Thyroid gland (tissue), 4 donors: ENCODE results near the gene LAMA2.

Experiments
- POLR2A ChIP-seq, 2 donors: fragments of 450-650 bp; IDR thresholded peaks; one replicate each; pipeline ENCODE4 v1.6.1; 2017; ENCODE audit warnings: antibody characterized with exemption in 2 of 2, mild to moderate bottlenecking in 2 of 2, moderate library complexity in 1 of 2
- TF ChIP-seq, protein P1 (sequence below), 6 experiments: fragments of 200-600 bp in 3 of 6; fragments of 450-650 bp in 3 of 6; sonication (generic) in 3 of 6; IDR thresholded peaks; one replicate each; pipeline ENCODE4 v1.5.1; 2016 to 2019; ENCODE audit warnings: antibody characterized with exemption in 6 of 6, mild to moderate bottlenecking in 2 of 6, inconsistent platforms in 1 of 6, moderate library complexity in 1 of 6

- no peak for TF ChIP-seq POLR2A (IDR thresholded peaks at IDR 0.05)
- TF ChIP-seq, protein P1, sequence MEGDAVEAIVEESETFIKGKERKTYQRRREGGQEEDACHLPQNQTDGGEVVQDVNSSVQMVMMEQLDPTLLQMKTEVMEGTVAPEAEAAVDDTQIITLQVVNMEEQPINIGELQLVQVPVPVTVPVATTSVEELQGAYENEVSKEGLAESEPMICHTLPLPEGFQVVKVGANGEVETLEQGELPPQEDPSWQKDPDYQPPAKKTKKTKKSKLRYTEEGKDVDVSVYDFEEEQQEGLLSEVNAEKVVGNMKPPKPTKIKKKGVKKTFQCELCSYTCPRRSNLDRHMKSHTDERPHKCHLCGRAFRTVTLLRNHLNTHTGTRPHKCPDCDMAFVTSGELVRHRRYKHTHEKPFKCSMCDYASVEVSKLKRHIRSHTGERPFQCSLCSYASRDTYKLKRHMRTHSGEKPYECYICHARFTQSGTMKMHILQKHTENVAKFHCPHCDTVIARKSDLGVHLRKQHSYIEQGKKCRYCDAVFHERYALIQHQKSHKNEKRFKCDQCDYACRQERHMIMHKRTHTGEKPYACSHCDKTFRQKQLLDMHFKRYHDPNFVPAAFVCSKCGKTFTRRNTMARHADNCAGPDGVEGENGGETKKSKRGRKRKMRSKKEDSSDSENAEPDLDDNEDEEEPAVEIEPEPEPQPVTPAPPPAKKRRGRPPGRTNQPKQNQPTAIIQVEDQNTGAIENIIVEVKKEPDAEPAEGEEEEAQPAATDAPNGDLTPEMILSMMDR (IDR thresholded peaks at IDR 0.05), result no peak
These were observed 253.8 kb downstream of the LAMA2 start for GRCh38 chr6:129136751-129137150.
